Thoracic aorta (tissue), 2 donors: ENCODE data around the gene UNC5CL. TPM values are rescaled to one million over a fixed set of nuclear protein-coding genes. Genes with fewer than 3 reads are reported as not detected.
"Not testable (repeated sequence)": the region's sequence is repeated elsewhere in the genome, so short reads cannot be mapped to it uniquely, and the experiment has no call there.

ENCODE experiments used
- ATAC-seq: fragments of 150-250 bp; one replicate; pipeline ENCODE4 v1.8.0; 2017; ENCODE audit warnings: low read depth; ENCODE audit not compliant: insufficient number of reproducible peaks, low FRiP score
- DNase-seq: peaks from one replicate; pipeline ENCODE4 v3.0.0-alpha.2; 2020; ENCODE audit warnings: low spot score
- H3K27ac ChIP-seq, 2 donors: fragments of 200-600 bp; sonication (generic); 1 replicate in 1 of 2; 2 replicates in 1 of 2; pipeline ENCODE4 v1.5.1; 2016; ENCODE audit warnings: mild to moderate bottlenecking in 2 of 2, moderate library complexity in 2 of 2
- H3K27me3 ChIP-seq: fragments of 200-600 bp; sonication (generic); replicated peaks from 2 replicates; pipeline ENCODE4 v1.6.0; 2016; ENCODE audit warnings: mild to moderate bottlenecking; ENCODE audit not compliant: insufficient read depth
- H3K36me3 ChIP-seq: fragments of 200-600 bp; sonication (generic); one replicate; pipeline ENCODE4 v1.5.1; 2016
- H3K4me1 ChIP-seq, 2 donors: fragments of 200-600 bp; sonication (generic); 1 replicate in 1 of 2; 2 replicates in 1 of 2; pipeline versions ENCODE4 v1.5.1 to v1.6.0; 2016; ENCODE audit warnings: low read depth in 2 of 2, mild to moderate bottlenecking in 1 of 2; ENCODE audit not compliant: control insufficient read depth in 1 of 2
- H3K4me3 ChIP-seq: fragments of 200-600 bp; sonication (generic); 2 replicates; pipeline ENCODE4 v1.5.1; 2016; ENCODE audit warnings: mild to moderate bottlenecking
- H3K9me3 ChIP-seq: fragments of 200-600 bp; sonication (generic); 2 replicates; pipeline ENCODE4 v1.5.1; 2016
- total RNA-seq, 2 donors: library from RNA; depleted of rRNA; stranded (reverse); fragments of >200 nt; gene quantifications; one replicate each; pipeline versions ENCODE4 v1.1.0 to v1.2.3, GENCODE V29; 2016
- TF ChIP-seq, protein P1 (sequence below): fragments of 200-600 bp; sonication (generic); IDR thresholded peaks from one replicate; pipeline ENCODE4 v1.5.1; 2019; ENCODE audit warnings: antibody characterized with exemption

The UNC5CL gene
- total RNA-seq, 2 donors from 2014 or later, result 2.2 to 7.9 TPM

DNA sequence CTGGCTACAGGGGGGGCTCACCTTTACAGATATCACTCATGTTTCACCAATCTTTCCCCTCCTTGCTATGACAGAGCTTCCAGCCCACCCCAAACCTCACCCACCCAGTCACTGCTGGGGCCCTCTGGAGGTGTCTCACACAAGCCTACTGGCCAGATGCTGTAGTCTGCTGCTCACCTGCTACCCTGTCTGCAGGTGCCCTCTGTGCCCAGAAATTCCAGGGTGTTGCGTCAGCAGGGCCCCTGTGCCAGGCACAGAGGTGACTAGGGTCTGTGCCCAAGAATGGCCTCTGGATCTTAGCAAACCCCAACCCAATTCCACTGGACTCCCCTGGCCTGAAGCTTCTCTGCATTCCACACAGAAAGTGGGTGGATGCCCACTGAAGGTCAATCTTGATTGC is 21.4 kb downstream of the UNC5CL start:
- no peak overlapping the region for H3K4me3 ChIP-seq
- TF ChIP-seq, protein P1, sequence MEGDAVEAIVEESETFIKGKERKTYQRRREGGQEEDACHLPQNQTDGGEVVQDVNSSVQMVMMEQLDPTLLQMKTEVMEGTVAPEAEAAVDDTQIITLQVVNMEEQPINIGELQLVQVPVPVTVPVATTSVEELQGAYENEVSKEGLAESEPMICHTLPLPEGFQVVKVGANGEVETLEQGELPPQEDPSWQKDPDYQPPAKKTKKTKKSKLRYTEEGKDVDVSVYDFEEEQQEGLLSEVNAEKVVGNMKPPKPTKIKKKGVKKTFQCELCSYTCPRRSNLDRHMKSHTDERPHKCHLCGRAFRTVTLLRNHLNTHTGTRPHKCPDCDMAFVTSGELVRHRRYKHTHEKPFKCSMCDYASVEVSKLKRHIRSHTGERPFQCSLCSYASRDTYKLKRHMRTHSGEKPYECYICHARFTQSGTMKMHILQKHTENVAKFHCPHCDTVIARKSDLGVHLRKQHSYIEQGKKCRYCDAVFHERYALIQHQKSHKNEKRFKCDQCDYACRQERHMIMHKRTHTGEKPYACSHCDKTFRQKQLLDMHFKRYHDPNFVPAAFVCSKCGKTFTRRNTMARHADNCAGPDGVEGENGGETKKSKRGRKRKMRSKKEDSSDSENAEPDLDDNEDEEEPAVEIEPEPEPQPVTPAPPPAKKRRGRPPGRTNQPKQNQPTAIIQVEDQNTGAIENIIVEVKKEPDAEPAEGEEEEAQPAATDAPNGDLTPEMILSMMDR, result no peak
- H3K36me3 ChIP-seq, result no peaks in the 10 kb centered on the region
- no peaks in the 10 kb centered on the region for H3K4me1 ChIP-seq
- no peaks in the 10 kb centered on the region for H3K9me3 ChIP-seq
- DNase-seq, result no peak
- H3K27ac ChIP-seq, result no peak overlapping the region
- ATAC-seq, result no peak
- no peaks in the 10 kb centered on the region for H3K27me3 ChIP-seq

DNA sequence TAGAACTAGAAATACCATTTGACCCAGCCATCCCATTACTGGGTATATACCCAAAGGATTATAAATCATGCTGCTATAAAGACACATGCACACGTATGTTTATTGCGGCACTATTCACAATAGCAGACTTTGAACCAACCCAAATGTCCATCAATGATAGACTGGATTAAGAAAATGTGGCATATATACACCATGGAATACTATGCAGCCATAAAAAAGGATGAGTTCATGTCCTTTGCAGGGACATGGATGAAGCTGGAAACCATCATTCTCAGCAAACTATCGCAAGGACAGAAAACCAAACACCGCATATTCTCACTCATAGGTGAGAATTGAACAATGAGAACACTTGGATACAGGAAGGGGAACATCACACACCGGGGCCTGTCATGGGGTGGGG is 23.2 kb downstream of the UNC5CL start:
- H3K27ac ChIP-seq, ATAC-seq, H3K4me1 ChIP-seq, H3K9me3 ChIP-seq, H3K27me3 ChIP-seq, H3K36me3 ChIP-seq, H3K4me3 ChIP-seq, DNase-seq: not testable (repeated sequence)

DNA sequence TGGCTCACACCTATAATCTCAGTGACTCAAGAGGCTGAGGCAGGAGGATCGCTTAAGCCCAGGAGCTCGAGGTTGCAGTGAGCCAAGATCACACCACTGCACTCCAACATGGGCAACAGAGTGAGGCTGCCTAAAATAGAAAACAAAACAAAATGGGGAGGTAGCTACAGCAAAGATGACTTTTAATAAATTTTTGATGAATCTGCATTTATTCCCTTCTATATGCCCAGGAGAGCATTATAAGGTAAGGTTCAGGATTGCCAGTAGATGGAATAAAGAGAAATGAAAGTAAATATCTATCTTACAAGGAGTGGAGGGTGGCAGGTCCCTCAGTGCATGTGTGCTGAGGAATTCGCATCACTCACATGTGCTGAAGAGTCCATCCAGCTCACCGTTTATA is 24.2 kb downstream of the UNC5CL start:
- DNase-seq, result no peak
- no peaks in the 10 kb centered on the region for H3K36me3 ChIP-seq

DNA sequence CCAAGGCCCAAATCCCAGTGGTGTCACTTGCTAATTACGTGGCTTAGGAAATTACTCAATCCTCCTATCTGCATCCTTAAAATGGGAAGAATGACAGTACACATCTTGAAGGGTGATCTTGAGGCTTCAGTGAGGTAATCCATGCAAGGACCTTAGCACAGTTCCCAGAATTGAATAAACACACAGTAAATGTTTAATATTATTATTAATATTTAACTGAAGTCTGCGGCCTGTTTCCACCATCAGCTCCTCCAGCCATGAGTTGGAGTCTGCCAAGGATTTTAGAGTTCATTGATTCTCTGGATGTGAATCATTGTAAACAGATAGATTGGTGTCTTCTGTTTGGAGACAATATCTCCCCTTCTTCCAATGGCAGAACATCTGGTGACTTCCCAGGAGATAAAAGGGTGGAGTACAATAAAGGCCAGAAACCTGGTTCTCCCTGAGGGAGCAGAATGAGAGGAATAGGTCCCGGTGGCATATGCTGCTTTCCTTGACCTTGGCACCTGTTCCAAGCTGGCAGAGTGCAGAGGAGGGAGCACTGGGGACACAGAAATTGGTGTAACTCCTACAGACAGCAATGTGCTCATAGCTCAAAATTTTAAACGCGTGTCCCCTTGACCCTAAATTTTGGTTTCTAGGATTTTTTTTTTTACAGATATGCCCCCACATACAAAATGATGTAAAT is 25.4 kb downstream of the UNC5CL start:
- ATAC-seq (no peak), DNase-seq (no peak)
- TF ChIP-seq, protein P1, result no peak
- Histone ChIP-seq H3K4me3 (no peak overlapping the region), H3K9me3 (no peaks in the 10 kb centered on the region), H3K4me1 (no peaks in the 10 kb centered on the region), H3K27me3 (no peaks in the 10 kb centered on the region), H3K36me3 (no peaks in the 10 kb centered on the region), H3K27ac (no peak overlapping the region)

More for the DNA sequence above, 24.2 kb downstream of the UNC5CL start:
- ATAC-seq, result no peak
- Histone ChIP-seq H3K4me1 (no peaks in the 10 kb centered on the region), H3K9me3 (no peaks in the 10 kb centered on the region), H3K27me3 (no peaks in the 10 kb centered on the region), H3K27ac (no peak overlapping the region), H3K4me3 (no peak overlapping the region)
- TF ChIP-seq, protein P1, result no peak

DNA sequence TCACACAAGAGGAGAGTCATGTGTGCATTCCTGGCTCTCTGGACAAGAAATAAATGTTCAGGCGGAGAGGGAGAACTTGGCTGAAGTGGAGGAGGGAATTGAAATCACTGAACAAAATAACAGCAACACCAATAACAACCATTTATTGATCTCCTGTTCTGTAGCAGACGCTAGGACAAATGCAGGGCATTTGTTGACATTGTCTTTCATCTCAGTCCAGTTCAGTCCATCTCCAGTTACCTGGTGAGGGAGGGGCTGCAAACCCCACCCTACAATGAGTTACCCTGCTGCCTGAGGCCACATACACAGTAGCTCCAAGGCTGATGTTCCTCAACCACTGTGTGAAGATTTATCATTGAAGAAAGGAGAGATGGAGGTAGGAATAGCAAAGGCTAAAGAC is 27.3 kb downstream of the UNC5CL start:
- Histone ChIP-seq H3K27me3 (no peaks in the 10 kb centered on the region), H3K4me1 (no peaks in the 10 kb centered on the region), H3K9me3 (no peaks in the 10 kb centered on the region), H3K27ac (no peak overlapping the region), H3K4me3 (no peak overlapping the region), H3K36me3 (no peaks in the 10 kb centered on the region)
- no peak for ATAC-seq
- TF ChIP-seq, protein P1, result no peak
- no peak for DNase-seq

DNA sequence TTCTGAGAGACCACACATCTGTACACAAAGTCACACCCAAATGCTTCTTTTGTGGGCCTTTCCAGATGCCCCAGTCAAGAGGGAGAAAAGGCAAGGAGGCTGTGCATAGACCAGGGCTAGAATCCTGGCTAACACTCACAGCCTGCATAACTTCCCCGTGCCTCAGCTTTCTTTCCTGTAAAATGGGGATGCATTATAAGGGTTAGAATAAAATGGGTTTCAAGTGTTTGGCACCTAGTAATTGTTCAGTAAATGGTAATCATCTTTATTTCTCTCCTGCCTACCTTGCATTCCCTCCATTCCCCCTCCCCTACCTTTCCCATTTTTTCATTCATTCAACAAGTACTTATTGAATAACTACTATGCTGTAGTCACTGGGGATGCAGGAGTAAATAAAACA is 29.4 kb downstream of the UNC5CL start:
- Histone ChIP-seq H3K27ac (no peak overlapping the region), H3K27me3 (no peaks in the 10 kb centered on the region), H3K4me3 (no peak overlapping the region), H3K4me1 (no peaks in the 10 kb centered on the region), H3K9me3 (no peaks in the 10 kb centered on the region), H3K36me3 (no peaks in the 10 kb centered on the region)
- TF ChIP-seq, protein P1, result no peak
- no peak for DNase-seq
- no peak for ATAC-seq
